Myocyte (in vitro differentiated cells): ENCODE data around the gene INTS7. TPM values are rescaled to one million over a fixed set of nuclear protein-coding genes. Genes with fewer than 3 reads are reported as not detected.

Experiments used
- DNase-seq: peaks from one replicate; pipeline ENCODE4 v3.0.0-alpha.2; 2012; ENCODE audit warnings: low read depth
- microRNA-seq: library from miRNA; unstranded; fragments of <30 nt; microRNA quantifications from one replicate; pipeline ENCODE4, GENCODE V29; 2016
- total RNA-seq: library from RNA; depleted of rRNA; stranded (reverse); fragments of >200 nt; gene quantifications from 2 replicates; pipeline ENCODE4 v1.2.3, GENCODE V29; 2014

Gene INTS7
- total RNA-seq, 1 donor from 2014 or later = 12.1 TPM

DNA sequence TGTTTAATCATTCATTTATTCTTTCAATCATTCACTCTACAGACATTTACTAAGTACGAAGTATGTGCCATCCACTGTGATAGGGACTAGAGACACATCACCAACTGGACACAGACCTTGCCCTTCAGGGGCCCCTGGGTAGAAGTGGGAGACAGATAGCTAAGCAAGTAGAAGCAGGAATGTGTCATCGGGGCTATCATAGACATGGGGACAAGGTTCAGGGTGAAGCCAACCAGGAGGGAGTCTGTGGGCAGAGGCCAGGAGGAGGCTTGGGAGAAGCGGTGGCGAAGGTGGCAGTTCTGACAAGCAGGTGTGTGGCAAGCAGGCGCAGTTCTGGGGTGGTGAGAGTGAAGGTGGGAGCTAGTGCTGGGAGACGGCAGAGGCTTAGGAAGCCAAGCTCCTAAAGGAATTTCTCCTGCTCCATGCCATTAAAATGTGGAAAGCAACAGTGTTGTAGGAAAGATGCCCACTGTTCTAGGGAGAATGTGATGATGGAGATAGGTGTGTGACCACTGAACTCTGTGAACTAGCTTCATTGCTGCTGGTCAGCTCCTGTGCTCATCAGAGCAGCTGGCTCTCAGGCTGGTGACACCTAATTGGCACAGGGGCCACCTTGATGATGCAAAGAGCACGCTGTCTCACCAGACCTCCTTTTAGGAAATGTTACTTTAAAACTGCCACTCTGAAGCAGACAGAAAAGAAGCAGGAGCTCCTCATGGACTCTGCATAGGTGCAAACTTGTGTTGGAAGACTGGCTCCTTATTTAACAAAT, 125.1 kb downstream of the INTS7 start:
- DNase-seq = no peak

DNA sequence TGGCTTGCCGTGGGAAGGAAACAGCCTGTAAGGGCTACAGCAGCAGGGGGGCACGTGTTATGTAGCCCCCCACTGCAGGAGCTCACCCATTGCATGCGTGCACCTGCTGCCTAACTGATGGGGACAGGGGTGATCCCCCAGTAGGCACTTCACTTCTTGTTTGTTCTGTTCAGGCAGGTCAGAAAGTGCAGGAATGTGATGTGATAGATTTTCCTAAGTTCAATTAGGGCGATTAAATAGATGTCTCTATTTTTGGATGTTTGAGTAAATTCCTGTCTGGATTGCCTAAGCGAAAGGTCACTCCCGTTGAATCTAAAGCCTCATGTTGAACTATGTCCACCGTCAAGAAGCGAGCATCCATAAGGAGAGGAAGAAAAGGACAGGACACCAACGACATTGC, 126.0 kb downstream of the INTS7 start:
- DNase-seq = no peak

DNA sequence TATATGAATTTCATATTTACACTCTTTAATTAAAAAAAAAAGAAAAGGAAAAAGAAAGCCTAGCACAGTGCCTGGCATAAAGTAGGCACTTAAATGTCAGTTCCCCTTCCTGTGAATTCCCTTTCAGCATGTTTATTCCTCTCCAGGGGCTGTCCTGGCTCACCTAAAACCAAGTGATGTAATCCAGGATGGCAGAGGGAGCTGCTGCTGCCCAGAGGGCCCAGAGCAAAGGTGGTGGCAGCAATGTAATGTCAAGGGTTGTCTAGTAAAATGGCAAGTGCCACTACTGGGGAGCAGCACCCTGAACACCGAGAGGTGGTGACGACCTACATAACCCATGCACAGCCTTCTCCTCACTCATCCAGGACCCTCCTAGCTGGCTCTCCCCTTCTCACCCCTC, 126.4 kb downstream of the INTS7 start:
- no peak for DNase-seq

DNA sequence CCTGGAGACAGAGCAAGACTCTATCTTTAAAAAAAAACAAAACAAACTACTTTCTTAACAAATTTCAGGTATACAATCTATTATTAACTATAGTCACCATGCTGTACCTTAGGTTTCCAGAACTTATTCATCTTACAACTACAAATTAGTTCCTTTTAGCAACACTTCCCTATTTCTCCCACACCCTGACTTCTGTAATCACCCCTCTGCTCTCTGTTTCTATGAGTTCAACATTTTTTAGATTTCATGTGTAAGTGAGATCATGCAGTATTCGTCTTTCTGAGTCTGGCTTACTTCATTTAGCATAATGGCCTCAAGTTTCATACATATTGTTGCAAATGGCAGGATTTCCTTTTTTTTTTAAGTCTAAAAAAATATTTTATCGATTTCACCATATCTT, 126.9 kb downstream of the INTS7 start:
- no peak for DNase-seq

DNA sequence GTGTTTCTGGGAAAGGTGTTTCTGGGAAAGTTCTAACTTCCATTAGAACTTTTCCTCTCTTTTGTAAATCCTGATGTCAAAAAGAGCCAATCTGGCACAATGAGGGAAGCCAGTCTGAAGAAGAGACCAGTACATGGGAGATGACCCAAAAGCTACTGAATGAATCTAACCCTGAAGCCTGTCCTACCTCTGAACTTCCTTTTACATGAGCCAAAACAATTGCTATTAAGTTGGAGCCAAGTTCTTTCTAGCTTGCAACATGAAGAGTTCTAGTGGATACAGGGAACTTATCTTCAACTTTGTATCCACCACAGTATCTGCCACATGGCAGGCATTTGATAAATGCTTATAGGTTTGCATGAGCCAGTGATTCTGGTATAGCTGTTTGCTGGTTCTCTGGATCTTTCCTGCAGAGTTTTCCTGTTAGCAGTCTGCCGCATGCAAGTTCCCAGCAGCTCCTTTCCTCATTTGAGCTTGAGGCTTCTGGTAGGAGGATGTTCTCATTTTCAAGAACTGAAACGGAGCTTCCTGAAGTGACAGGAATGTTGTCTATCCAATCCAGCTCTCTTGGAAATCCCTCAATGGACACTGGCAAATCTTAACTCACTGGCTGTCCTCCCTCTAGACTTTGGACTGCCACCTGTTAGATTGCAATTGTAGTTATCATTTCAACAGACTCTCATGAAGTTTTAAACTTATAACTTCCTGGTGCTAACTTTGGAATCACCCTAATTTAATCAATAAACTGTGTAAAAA, 131.7 kb downstream of the INTS7 start:
- DNase-seq = no peak

DNA sequence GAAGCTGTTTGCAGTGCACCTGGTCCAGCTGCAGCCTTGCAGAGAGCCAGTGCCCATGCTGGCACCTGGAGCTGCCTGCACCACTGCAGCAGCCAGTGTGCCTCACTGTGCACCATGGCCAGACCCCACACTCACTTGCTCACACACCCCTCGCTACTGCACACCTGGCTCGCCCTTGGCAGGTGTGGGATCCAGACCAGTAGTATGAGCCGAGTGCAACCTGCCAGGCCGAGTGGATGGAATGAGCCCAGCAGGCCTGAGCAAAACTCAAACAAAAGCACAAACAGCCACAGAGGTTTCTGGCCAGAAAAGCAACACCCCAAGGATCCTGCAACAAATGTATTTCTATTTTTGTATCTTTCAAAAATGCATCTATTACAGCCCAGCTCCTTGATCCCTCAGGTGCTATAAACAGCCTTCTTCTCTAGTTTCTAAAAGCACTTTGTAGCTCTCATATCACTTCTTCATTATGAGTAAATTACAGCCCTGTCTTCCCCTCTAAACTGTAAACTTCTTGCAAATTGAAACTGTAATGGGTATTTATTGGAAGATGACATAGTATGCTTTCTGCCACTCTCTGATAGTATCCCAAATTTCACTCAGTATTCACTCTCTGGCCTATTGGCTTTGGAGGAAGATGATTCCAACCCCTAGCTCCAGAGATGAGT, 132.6 kb downstream of the INTS7 start:
- DNase-seq = no peak

DNA sequence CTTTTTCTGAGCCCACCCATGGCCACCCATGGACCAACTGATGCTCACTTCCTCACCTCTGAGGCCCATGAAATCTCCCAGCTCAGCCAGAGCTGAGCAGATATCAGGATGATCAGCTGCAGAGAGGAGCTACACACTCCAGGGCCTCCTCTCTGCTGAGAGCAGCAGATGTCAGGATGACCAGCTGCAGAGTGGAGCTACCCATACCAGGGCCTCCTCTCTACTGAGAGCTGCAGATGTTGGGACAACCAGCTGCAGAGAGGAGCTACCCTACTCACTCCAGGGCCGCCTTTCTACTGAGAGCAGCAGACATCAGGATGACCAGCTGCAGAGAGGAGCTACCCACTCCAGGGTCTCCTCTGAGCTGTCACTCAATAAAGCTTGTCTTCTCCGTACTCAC, 133.4 kb downstream of the INTS7 start:
- DNase-seq = no peak

DNA sequence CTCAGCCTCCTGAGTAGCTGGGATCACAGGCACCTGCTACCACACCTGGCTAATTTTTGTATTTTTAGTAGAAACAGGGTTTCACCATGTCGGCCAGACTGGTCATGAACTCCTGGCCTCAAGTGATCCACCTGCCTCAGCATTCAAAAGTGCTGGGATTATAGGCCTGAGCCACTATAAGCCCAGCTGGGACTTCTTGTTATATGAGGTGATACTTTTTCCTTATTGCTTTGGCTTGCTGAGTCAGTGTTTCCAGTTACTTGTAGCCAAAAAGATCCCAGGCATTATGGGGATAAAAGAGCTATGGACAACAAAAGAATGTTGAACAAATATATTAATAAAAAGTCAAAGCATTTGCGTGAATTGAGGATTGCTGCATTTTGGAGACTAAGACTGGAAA, 134.9 kb downstream of the INTS7 start:
- DNase-seq = no peak

DNA sequence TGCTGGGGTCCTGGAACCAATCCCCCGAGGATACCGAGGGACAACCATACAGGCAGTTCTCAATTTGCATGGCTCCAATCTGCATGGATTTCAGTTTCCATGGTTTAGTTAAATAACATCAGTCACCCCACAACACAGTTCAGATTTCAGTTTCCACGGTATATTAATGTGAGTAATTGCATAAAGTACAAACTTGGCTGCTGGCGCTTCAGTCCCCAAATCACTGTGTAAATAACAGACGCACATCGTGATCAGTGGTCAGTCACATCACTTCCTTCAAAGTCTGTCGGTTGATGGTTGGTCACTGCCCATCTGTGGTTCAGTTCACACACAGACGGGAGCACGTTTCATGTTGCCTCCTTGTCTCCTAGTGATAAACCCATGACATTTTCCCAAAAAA, 138.4 kb downstream of the INTS7 start:
- peak; percentile 44 for DNase-seq

DNA sequence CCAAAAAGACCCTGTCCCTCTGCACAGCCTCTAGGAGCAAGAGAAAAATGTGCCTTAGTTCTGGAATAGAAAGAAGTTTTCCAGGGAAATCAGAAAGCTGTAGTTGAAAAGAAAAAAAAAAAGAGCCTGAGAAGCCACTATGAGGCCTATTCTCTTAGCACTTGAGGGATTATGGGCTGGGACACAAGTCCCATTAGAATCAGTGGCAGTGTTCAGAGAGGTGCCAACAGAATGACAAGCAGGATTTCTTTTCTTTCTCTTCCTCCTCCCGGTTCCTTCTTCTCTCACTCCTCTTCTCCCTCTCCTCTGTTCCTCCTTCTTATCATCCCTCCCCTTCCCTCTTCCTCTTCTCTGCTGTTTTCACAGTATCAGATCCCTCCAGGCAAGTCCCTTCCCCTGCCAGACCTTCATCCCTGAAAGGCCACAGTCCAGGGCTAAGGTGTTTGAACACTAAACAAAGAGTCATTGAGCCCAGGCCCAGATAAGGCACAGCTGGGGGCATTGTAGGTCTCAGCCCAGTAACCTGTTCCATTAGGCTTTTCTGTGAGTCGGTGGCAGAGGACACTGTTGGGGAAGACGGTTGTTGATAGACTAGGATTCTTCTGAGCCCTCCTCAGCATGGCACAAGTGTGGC, 140.1 kb downstream of the INTS7 start:
- DNase-seq = no peak

DNA sequence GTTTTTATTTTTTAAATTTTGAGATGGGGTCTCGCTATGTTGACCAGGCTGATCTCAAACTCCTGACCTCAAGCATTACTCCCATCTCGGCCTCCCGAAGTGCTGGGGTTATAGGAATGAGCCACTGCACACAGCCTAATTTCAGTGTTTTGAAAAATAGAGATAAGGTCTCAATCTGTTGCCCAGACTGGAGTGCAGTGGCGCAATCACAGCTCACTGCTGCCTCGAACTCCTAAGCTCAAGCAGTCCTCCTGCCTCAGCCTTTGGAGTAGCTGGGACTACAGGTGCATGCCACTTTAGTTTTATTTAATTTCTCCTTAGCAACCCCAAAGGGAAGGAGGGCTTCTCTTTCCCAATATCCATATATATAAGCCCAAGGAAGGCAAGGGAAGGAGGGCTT, 141.0 kb downstream of the INTS7 start:
- DNase-seq = no peak

DNA sequence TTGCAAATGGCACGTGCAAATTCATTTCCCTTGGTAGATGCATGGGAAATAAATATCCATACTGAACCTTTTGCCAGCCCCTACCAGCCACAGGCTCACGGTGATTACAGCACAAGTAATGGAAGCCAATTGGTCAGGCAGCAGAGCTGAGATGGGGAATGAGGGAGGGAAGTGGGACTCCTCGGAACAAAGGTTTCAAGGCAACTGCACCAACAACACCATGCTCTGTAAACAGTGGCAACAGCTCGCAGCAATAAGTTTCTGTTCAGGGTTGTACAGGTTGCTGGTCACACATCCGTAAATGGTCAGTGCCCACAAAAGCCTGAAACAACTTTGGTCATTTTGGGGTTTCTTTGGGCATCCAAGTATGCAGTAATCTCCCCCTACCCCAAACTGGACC, 142.1 kb downstream of the INTS7 start:
- no peak for DNase-seq

DNA sequence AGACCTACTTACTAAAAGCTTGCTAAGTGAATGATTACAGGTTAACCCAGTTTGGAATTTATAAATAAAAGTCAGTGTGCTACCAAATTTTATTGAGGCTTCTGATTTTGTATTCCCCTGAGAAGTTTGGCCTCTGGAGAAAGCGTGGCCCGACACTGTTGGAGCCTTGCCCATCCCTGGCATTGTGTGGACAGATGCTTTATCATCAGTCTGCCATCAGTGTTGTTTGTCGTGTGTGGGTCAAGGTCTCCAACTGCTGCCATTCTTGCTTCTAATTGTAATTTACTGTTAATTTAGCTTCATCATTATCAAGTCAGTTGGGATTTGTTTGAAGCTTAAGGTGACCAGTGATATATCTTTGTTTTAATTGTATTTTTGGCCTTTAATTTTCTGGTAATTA, 142.8 kb downstream of the INTS7 start:
- DNase-seq = no peak

DNA sequence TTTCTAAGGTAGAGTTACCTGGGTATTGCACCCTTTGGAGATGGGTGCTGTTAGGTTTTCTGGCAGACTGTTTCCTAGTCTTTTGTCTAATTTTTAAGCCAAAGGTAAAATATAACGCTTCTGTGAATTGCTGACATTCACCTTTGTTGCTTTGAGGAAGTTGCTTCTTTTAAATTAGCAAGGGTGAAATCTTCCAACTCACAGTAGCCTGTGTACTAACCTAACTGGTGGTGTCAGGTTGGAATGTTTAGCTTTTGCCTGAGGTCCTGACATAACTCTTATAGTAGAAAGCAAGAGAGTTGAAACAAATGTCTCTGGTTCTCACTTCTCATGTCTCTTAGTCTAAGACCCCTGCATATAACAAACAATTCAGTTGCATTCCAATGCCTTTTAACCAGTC, 143.6 kb downstream of the INTS7 start:
- DNase-seq = no peak

Small RNA genes lying within 50 kb of the gene (microRNA-seq; reads per million reads assigned to microRNA genes)
- gene MIR3122 = not detected

Other genes starting within 250 kb of the INTS7 start
- 32.7 and 46.3 TPM in 2 replicates for gene LPGAT1, start 204.8 kb downstream of the INTS7 start, total RNA-seq
- gene DTL, start 191 bp upstream of the INTS7 start, total RNA-seq = 0.78 and 1.2 TPM in 2 replicates
- gene PPP2R5A, start 249.9 kb upstream of the INTS7 start, total RNA-seq = 13.8 and 29.8 TPM in 2 replicates